Hepatocyte (in vitro differentiated cells): ENCODE results near the gene DENND4A. TPM values are rescaled to one million over a fixed set of nuclear protein-coding genes. Genes with fewer than 3 reads are reported as not detected.

ENCODE experiments used
- DNase-seq: peaks from one replicate; pipeline ENCODE4 v3.0.0-alpha.2; 2016; ENCODE audit warnings: low spot score
- H2AFZ ChIP-seq: fragments of 200-600 bp; sonication (generic); 2 replicates; pipeline ENCODE4 v1.6.0; 2016; ENCODE audit warnings: antibody characterized with exemption, mild to moderate bottlenecking
- H3K27ac ChIP-seq: fragments of 200-600 bp; sonication (generic); 2 replicates; pipeline ENCODE4 v1.5.1; 2016; ENCODE audit warnings: mild to moderate bottlenecking
- H3K27me3 ChIP-seq: fragments of 200-600 bp; sonication (generic); 2 replicates; pipeline ENCODE4 v1.6.1; 2016
- H3K36me3 ChIP-seq: fragments of 200-600 bp; sonication (generic); replicated peaks from 2 replicates; pipeline ENCODE4 v1.5.1; 2016; ENCODE audit warnings: low read depth; ENCODE audit not compliant: insufficient read depth
- H3K4me1 ChIP-seq: fragments of 200-600 bp; sonication (generic); 2 replicates; pipeline ENCODE4 v1.5.1; 2016; ENCODE audit warnings: mild to moderate bottlenecking, moderate library complexity; ENCODE audit not compliant: insufficient read depth
- H3K4me2 ChIP-seq: fragments of 200-600 bp; sonication (generic); 2 replicates; pipeline ENCODE4 v1.6.0; 2016
- H3K4me3 ChIP-seq: fragments of 200-600 bp; sonication (generic); 2 replicates; pipeline ENCODE4 v1.5.1; 2016; ENCODE audit warnings: mild to moderate bottlenecking
- H3K79me2 ChIP-seq: fragments of 200-600 bp; sonication (generic); 2 replicates; pipeline ENCODE4 v1.6.0; 2017; ENCODE audit warnings: mild to moderate bottlenecking
- H3K9me2 ChIP-seq: fragments of 200-600 bp; sonication (generic); replicated peaks from 2 replicates; pipeline ENCODE4 v1.6.0; 2017; ENCODE audit warnings: mild to moderate bottlenecking; ENCODE audit not compliant: insufficient read depth
- H3K9me3 ChIP-seq: fragments of 200-600 bp; sonication (generic); 2 replicates; pipeline ENCODE4 v1.5.1; 2016; ENCODE audit warnings: low read depth, mild to moderate bottlenecking
- H4K20me1 ChIP-seq: fragments of 200-600 bp; sonication (generic); 2 replicates; pipeline ENCODE4 v1.6.0; 2016; ENCODE audit warnings: mild to moderate bottlenecking; ENCODE audit not compliant: insufficient read depth, poor library complexity, severe bottlenecking
- EZH2 ChIP-seq: fragments of 200-600 bp; sonication (generic); IDR thresholded peaks from 2 replicates; pipeline ENCODE4 v1.6.1; 2016; ENCODE audit warnings: antibody characterized with exemption, mild to moderate bottlenecking, borderline replicate concordance
- EZH2phosphoT487 ChIP-seq: fragments of 200-600 bp; sonication (generic); IDR thresholded peaks from one replicate; pipeline ENCODE4 v1.6.1; 2018; ENCODE audit warnings: antibody characterized with exemption, mild to moderate bottlenecking, low read depth, moderate library complexity; ENCODE audit not compliant: unreplicated experiment, severe bottlenecking
- WGBS: methylation state at CpG from one replicate; pipeline ENCODE4 v1.1.6; 2016; ENCODE audit warnings: low lambda C conversion rate; ENCODE audit errors: missing lambda C conversion rate; 5-methylcytosine and 5-hydroxymethylcytosine counted together
- polyA plus RNA-seq: library from polyadenylated mRNA; unstranded; fragments of >200 nt; fragmentation: Nextera tagmentation; extraction: Ambion mirVana; gene quantifications from 2 replicates; pipeline ENCODE4 v1.2.1, GENCODE V29; 2016
- total RNA-seq: library from RNA; depleted of rRNA; stranded (reverse); fragments of >200 nt; gene quantifications from 2 replicates; pipeline ENCODE4 v1.2.3, GENCODE V29; 2014
- TF ChIP-seq, protein P1 (sequence below): fragments of 200-600 bp; sonication (generic); IDR thresholded peaks from 2 replicates; pipeline ENCODE4 v1.5.1; 2016; ENCODE audit warnings: antibody characterized with exemption, mild to moderate bottlenecking; ENCODE audit not compliant: poor library complexity

DENND4A gene
- total and polyA plus RNA-seq, 2 experiments from 2014 or later = 3.2 to 20.7 TPM

DNA sequence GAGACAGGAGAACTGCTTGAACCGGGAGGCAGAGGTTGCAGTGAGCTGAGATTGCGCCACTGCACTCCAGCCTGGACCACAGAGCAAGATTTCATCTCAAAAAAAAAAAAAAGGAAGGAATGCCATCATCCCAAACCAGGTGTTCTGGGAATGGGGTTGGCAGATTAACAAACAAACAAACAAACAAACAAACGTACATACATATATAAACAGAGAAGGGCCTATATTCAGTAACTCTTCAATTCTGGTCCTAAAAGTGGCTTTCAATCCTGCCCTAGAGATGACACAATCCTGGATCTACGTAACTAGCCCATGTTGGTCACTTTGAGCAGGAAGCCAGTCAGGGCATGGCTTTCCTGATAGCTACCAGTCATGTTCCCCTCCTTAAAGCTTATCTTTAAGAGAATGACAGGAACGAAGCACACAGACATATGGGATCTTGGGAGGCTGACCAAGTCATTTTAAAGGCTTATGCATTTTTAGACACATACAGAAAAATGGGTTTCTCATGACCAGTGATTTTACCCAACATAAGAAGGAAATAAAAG lies 47.3 kb upstream of the DENND4A start:
- H3K79me2 ChIP-seq = no peaks in the 10 kb centered on the region
- TF ChIP-seq EZH2phosphoT487 (no peak), EZH2 (no peak)
- TF ChIP-seq, protein P1, sequence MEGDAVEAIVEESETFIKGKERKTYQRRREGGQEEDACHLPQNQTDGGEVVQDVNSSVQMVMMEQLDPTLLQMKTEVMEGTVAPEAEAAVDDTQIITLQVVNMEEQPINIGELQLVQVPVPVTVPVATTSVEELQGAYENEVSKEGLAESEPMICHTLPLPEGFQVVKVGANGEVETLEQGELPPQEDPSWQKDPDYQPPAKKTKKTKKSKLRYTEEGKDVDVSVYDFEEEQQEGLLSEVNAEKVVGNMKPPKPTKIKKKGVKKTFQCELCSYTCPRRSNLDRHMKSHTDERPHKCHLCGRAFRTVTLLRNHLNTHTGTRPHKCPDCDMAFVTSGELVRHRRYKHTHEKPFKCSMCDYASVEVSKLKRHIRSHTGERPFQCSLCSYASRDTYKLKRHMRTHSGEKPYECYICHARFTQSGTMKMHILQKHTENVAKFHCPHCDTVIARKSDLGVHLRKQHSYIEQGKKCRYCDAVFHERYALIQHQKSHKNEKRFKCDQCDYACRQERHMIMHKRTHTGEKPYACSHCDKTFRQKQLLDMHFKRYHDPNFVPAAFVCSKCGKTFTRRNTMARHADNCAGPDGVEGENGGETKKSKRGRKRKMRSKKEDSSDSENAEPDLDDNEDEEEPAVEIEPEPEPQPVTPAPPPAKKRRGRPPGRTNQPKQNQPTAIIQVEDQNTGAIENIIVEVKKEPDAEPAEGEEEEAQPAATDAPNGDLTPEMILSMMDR = no peak
- no peaks in the 10 kb centered on the region for H3K9me3 ChIP-seq
- H3K27ac ChIP-seq = no peak overlapping the region
- no peaks in the 10 kb centered on the region for H3K9me2 ChIP-seq
- no peak overlapping the region for H3K4me3 ChIP-seq
- H3K4me2 ChIP-seq = no peak overlapping the region
- H2AFZ ChIP-seq = no peak overlapping the region
- WGBS = 82% methylated on average over 5 of the region's 5 CpGs
- no peak for DNase-seq
- no peaks in the 10 kb centered on the region for H3K36me3 ChIP-seq
- no peaks in the 10 kb centered on the region for H3K27me3 ChIP-seq
- H3K4me1 ChIP-seq = peaks cover 3% of the 10 kb centered on the region
- H4K20me1 ChIP-seq = no peaks in the 10 kb centered on the region

DNA sequence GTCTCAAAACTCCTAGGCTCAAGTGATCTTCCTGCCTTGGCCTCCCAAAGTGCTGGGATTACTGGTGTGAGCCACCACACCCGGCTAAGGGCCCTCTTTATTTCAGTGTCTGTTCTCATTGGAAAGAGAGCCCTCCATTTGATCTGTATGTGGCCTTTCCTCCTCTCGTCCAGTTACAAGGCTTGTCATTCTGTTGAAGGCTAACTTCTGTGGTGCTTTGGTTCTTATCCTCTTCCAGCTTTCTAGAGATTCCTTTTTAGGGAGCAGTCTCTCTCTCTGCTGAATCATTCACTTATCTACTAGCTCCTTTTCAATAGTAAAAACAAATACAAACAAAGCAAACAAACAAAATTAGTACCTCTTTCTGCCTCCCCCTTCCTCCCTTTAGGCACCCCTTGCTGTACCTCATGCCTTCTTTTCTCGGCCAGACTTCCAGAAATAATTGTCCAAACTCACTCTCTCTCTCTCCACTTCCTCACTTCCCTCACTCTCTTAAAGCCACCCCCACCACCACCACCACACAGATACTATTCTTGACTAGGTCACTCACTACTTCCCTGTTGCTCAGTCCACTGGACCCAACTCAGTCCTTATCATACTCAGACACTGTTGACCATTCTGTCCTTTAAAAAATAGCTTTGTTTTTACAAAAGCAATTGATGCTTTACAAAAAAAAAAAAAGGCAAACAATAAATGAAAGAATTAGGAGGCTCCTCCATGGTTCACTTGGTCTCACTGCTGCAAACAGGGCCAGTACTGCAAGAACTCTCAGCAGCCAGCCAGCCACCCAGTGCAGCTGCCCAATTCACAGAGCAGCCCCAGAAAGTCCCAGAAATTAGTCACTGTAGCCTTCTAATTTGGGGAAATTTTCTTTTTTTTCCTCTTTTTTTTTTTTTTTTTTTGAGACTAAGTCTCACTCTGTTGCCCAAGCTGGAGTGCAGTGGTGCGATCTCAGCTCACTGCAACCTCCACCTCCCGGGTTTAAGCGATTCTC lies 45.5 kb upstream of the DENND4A start:
- Histone ChIP-seq H3K36me3 (no peaks in the 10 kb centered on the region), H3K4me3 (no peak overlapping the region), H3K27ac (peak overlapping the region; percentile 67), H3K4me1 (peaks cover 20% of the 10 kb centered on the region), H2AFZ (peak overlapping the region; percentile 34), H3K4me2 (no peak overlapping the region), H3K27me3 (no peaks in the 10 kb centered on the region), H3K9me3 (no peaks in the 10 kb centered on the region), H3K9me2 (no peaks in the 10 kb centered on the region), H4K20me1 (no peaks in the 10 kb centered on the region), H3K79me2 (no peaks in the 10 kb centered on the region)
- TF ChIP-seq, protein P1 = no peak
- TF ChIP-seq EZH2phosphoT487 (no peak), EZH2 (no peak)
- 79% methylated on average over 6 of the region's 6 CpGs for WGBS
- DNase-seq = no peak

DNA sequence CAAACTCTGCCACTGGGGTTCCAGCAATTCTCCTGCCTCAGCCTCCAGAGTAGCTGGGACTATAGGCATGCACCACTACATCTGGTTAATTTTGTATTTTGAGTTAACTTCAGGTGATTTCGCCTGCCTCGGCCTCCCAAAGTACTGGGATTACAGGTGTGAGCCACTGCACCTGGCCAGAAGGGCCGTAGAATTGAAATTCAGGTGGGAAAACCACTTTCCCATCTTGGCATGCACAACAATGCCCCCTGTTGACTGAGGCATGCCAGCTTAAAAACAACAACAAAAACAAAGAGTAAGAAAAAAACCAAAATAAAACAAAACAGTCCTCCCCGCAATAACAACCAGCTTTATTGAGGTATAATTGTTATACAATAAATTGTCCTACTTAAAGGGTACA lies 44.6 kb upstream of the DENND4A start:
- Histone ChIP-seq H3K4me1 (peaks cover 25% of the 10 kb centered on the region), H3K9me2 (no peaks in the 10 kb centered on the region)

More for the DNA sequence above, 44.6 kb upstream of the DENND4A start:
- no peak overlapping the region for H3K4me2 ChIP-seq
- no peaks in the 10 kb centered on the region for H3K27me3 ChIP-seq
- no peaks in the 10 kb centered on the region for H3K79me2 ChIP-seq
- H3K36me3 ChIP-seq = no peaks in the 10 kb centered on the region
- H2AFZ ChIP-seq = no peak overlapping the region
- TF ChIP-seq EZH2 = no peak
- TF ChIP-seq, protein P1 = no peak
- H4K20me1 ChIP-seq = no peaks in the 10 kb centered on the region
- H3K27ac ChIP-seq = no peak overlapping the region
- 76% methylated on average over 4 of the region's 4 CpGs for WGBS
- no peak overlapping the region for H3K4me3 ChIP-seq
- H3K9me3 ChIP-seq = no peaks in the 10 kb centered on the region
- DNase-seq = no peak
